ENCODE measurements around the gene CDIP1. TPM values are rescaled to one million over a fixed set of nuclear protein-coding genes. Genes with fewer than 3 reads are reported as not detected.

Gene CDIP1
- total and polyA plus RNA-seq, 2 donors from 2014 or later = 40.8 to 80.4 TPM

DNA sequence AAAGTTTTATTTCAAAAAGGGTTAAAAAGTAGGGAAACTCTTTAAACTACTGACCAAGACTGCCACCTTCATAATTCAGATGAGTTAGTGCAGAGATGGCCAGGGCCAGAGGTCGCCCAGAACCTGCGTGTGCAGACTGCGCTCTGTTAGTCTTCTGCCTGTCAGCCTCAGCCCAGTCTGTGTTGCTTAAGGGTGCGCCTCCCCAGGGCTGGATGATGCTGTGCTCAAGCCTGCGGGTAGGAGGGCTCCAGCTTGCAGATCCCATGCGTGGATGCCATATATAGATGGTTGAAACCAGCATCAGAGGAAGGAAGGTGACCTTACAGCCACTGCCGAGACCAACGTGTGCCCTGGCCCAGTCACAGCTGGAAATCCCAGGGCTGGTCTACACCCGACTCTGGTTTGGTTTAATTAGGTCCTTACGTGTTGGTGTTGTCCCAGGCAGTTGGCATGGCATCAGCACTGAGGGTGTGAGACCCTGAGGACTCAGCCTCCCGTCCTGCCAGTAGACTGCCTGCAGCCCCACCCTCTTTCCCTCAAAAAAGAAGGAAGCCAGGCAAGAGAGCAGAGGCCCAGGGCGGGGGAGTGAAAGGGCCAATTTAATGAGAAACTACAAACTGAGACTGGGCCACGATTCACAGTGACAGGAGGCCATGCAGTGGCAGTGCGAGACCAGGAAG lies 27.7 kb downstream of the CDIP1 start:
- H3K9ac ChIP-seq (ENCODE audit: low read length in 3 of 3) = no peak overlapping the region
- H3K4me1 ChIP-seq (ENCODE audit: control insufficient read depth in 2 of 3, insufficient read depth in 2 of 3, low read depth in 1 of 3, low read length in 3 of 3) = peaks cover 0 to 31% (median 22%) of the 10 kb centered on the region in 3 donors
- H3K27ac ChIP-seq (ENCODE audit: low read depth in 2 of 2, low read length in 2 of 2) = peak overlapping the region in 1 of 2 donors; percentile 29
- H3K4me3 ChIP-seq (ENCODE audit: low read length in 3 of 3) = no peak overlapping the region
- no peaks in the 10 kb centered on the region for H3K27me3 ChIP-seq (ENCODE audit: control insufficient read depth, insufficient read depth, low read length)
- FAIRE-seq (no peak), DNase-seq (peak in 1 of 5 donors; percentile 38)
- intact Hi-C loops (cut with DNase I) = no loop called here
- H3K36me3 ChIP-seq (ENCODE audit: control insufficient read depth in 2 of 3, insufficient read depth in 3 of 3, low read length in 3 of 3) = peaks cover 0 to 51% (median 28%) of the 10 kb centered on the region in 3 donors
- no peaks in the 10 kb centered on the region for H3K9me3 ChIP-seq (ENCODE audit: control insufficient read depth in 2 of 3, insufficient read depth in 1 of 3, low read length in 3 of 3)
- TF ChIP-seq CTCF (IDR thresholded peaks at IDR 0.05; ENCODE audit: borderline replicate concordance, extremely low read depth, insufficient read depth) = no peak

- FAIRE-seq = no peak
- Histone ChIP-seq H3K9ac (ENCODE audit: low read length in 3 of 3) (no peak overlapping the region), H3K9me3 (ENCODE audit: control insufficient read depth in 2 of 3, insufficient read depth in 1 of 3, low read length in 3 of 3) (no peaks in the 10 kb centered on the region), H3K27me3 (ENCODE audit: control insufficient read depth, insufficient read depth, low read length) (no peaks in the 10 kb centered on the region), H3K4me3 (ENCODE audit: low read length in 3 of 3) (no peak overlapping the region), H3K27ac (ENCODE audit: low read depth in 2 of 2, low read length in 2 of 2) (no peak overlapping the region), H3K4me1 (ENCODE audit: control insufficient read depth in 2 of 3, insufficient read depth in 2 of 3, low read depth in 1 of 3, low read length in 3 of 3) (peaks cover 0 to 31% (median 15%) of the 10 kb centered on the region in 3 donors), H3K36me3 (ENCODE audit: control insufficient read depth in 2 of 3, insufficient read depth in 3 of 3, low read length in 3 of 3) (peaks cover 0 to 51% (median 28%) of the 10 kb centered on the region in 3 donors)
- TF ChIP-seq CTCF (IDR thresholded peaks at IDR 0.05; ENCODE audit: borderline replicate concordance, extremely low read depth, insufficient read depth) = no peak
- no peak for DNase-seq
- intact Hi-C loops (cut with DNase I) = no loop called here
These were observed 28.4 kb downstream of the CDIP1 start for GRCh38 chr16:4510131-4510530.

GRCh38 chr16:4509420-4509819 lies 29.2 kb downstream of the CDIP1 start:
- Histone ChIP-seq H3K27me3 (ENCODE audit: control insufficient read depth, insufficient read depth, low read length) (no peaks in the 10 kb centered on the region), H3K4me3 (ENCODE audit: low read length in 3 of 3) (no peak overlapping the region), H3K9ac (ENCODE audit: low read length in 3 of 3) (no peak overlapping the region), H3K4me1 (ENCODE audit: control insufficient read depth in 2 of 3, insufficient read depth in 2 of 3, low read depth in 1 of 3, low read length in 3 of 3) (peaks cover 0 to 25% (median 11%) of the 10 kb centered on the region in 3 donors), H3K9me3 (ENCODE audit: control insufficient read depth in 2 of 3, insufficient read depth in 1 of 3, low read length in 3 of 3) (no peaks in the 10 kb centered on the region), H3K36me3 (ENCODE audit: control insufficient read depth in 2 of 3, insufficient read depth in 3 of 3, low read length in 3 of 3) (peaks cover 0 to 51% (median 28%) of the 10 kb centered on the region in 3 donors), H3K27ac (ENCODE audit: low read depth in 2 of 2, low read length in 2 of 2) (no peak overlapping the region)
- intact Hi-C loops (cut with DNase I) = no loop called here
- no peak for TF ChIP-seq CTCF (IDR thresholded peaks at IDR 0.05; ENCODE audit: borderline replicate concordance, extremely low read depth, insufficient read depth)
- no peak for FAIRE-seq
- no peak for DNase-seq
